DMS53 (cell line): ENCODE results near the gene PIP5K1B.
"Not testable (repeated sequence)": the region's sequence is repeated elsewhere in the genome, so short reads cannot be mapped to it uniquely, and the experiment has no call there.

ENCODE experiments used
- DNase-seq: peaks from one replicate; lab custom pipeline; 2025; lab: John Stamatoyannopoulos, UW

Gene PIP5K1B, protein sequence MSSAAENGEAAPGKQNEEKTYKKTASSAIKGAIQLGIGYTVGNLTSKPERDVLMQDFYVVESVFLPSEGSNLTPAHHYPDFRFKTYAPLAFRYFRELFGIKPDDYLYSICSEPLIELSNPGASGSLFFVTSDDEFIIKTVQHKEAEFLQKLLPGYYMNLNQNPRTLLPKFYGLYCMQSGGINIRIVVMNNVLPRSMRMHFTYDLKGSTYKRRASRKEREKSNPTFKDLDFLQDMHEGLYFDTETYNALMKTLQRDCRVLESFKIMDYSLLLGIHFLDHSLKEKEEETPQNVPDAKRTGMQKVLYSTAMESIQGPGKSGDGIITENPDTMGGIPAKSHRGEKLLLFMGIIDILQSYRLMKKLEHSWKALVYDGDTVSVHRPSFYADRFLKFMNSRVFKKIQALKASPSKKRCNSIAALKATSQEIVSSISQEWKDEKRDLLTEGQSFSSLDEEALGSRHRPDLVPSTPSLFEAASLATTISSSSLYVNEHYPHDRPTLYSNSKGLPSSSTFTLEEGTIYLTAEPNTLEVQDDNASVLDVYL

DNA sequence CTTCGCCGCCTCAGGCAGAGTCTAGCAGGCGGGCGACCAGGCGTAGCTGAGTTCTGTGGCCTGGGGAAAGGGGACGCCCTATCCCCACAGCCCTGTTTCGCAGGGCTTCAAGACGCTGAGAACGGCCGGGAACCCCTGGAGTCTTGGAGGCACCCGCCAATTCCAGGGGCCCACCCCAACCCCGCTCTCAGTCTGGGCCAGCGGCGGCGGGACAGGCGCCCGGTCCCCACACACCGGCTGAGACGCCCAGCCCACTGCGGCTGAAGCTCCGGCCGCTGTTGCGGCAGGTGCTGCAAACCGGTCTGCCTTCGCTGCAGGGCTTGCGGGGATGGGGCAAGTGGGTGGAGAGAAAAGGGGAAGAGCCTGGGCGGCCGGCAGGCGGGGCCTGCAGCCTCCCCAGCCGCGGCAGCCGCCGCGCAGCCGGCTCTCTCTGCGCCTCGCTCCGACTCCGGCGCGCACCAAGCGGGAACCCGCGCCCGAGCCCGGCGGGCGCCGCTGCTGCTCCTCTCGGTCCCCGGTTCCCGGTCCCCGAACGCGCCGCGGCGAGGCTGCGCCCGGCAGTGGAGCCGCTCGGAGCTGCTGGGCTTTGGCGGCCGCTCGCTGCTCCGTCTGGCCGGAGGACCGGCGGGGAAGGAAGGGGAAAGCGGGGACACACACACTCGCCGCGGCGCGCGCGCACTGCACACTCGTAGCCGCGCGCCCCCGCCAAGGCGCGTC, at the start of gene PIP5K1B:
PIP5K1B (plus strand) TSS at position 427 of the 717 bp plus-strand sequence. CDS start 117,375 bp downstream, outside the sequence.
- peak; percentile 92 for DNase-seq

DNA sequence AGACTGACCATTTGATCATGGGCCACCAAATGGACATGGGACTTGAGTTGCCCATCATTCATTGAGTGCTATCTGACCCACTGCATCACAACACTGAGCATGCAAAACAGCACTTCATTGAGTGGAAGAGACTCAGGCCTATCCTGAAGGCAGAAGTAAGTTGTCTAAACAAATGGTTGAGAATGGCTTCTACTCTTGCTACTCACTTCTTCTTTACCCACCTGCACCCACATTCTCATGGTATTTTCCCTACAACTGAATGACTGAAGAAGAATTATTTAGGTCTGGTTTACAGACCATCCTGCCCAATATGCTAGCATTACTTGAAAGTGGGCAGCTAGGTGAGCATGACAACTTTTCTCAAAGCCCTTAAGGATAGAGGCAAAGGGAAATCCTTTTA, 41.0 kb upstream of the PIP5K1B start:
- DNase-seq, result no peak

DNA sequence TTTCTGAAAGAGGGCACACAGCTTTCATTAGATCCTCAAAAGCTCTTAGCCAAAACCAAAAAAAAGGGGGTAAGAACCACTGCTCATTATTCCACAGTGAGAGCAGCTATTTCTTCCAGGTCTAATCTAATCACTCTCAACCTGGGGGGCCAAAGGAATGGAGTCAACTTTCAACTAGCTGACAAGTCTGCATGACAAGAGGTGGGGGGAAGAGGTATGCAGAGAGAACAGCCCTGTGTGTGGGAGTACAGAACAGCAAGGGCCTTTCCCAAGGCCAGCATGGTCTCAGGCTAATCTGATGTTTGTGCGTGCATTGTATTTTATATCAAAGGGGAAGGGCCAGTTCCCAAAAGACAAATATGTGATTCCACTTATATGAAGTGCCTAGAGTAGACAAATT, 36.9 kb upstream of the PIP5K1B start:
- no peak for DNase-seq

DNA sequence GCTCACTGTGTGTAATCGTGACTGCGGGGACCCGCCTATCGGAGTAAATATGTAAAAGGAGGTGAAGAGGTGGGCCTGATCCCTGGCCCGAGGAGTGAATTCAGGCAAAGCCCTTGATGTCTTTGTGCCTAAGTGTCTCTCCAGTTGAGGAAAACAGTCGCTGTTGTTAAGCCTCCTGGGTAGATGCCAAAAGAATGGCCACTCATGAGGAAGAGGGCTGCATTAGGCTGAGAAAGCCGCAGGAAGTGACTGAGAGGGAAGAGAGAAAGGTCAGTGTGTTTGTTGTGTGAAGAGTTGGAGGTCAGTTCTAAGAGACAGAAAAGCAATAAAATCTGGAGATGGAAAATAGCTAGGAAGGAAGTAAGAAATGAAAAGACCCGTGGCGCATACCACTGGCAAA, 35.8 kb upstream of the PIP5K1B start:
- no peak for DNase-seq

DNA sequence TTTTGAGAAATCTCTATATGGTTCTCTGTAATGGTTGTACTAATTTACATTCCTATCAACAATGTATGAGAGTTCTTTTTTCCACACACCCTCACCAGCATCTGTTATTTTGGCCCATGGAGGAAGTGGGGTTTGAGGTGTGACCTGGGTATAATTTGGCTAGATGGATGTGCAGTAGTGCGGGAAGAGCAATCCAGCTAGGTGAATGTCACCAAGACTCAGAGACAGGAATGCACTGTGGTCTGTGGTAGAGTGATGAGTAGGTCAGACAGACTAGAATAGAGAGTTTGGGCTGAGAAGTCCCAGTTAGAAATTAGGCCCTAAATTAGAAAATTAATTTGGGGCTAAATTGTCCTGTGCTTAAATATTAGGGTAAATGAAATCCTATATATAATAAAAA, 32.8 kb upstream of the PIP5K1B start:
- DNase-seq, result no peak

DNA sequence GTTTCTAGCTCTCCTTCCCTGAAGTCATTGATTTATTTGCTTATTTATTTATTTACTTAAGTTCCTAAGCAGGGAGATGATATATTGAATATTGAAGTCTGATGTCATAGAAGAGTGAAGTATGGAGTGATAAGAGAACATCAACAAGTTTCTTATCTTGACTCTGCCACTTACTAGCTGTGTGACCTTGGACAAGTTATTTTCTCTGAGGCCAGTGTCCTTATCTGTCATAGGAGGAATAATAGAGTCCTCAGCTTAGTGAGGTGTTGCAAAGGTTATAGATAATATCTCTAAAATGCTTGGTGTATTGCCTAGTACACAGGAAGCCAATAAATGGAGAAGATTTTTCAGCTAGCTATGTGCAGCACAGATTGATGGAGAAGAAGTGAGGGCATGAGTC, 32.4 kb upstream of the PIP5K1B start:
- DNase-seq, result no peak

DNA sequence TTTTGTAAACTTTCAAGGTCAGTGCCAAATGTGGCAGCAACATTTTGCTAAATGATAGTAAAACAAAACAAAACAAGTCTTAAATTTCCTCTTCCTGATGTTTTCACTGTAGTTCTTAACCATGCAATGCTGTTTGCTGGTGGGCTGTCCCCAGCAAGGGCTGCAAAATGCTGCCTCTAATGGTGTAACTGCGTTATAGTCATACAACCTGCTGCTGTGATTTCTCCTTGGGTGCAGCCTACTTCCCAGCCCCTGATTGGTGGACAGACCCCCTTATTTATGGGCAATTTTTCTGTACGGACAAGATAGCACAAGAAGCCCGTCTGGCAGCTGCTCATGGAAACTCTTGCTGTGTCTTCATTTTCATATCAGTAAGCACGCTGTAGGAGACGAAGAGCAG, 26.6 kb upstream of the PIP5K1B start:
- peak; percentile 3 for DNase-seq

DNA sequence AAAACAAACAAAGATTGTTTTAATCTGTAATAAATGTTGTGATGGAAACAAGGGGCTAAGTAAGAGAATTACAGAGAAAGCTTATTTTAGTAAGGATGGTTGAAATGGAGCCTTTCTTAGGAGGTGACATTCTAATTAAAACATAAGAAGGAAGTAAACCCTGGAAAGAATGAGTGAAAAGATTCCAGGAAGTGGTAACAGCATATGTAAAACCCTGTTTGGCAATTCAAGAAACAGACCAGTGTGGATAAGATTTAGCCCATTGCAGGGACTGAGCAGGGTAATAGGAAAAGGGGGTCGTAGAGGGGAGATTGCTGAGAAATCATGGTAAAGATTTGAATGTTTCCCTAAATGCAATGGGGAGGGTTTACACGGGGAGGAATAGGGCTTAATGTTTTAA, 21.6 kb upstream of the PIP5K1B start:
- no peak for DNase-seq

DNA sequence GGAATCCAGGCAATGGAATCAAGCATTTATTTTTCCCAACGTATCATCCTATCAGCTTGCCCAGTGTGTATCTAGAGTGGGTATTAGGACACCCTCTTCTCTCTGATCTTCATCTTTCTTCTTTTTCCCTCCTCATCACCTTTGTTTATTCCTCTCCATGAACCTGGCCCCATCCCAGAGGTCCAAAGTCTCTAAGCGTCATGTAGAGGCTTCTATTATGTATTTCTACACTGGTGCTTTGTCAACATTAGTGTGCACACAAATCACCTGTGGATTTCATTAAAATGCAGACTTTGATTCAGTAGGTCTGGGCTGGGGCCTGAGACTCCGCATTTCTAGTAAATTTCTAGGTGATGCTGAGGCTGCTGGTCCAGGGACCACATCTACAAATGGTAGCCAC, 19.8 kb upstream of the PIP5K1B start:
- DNase-seq, result no peak

DNA sequence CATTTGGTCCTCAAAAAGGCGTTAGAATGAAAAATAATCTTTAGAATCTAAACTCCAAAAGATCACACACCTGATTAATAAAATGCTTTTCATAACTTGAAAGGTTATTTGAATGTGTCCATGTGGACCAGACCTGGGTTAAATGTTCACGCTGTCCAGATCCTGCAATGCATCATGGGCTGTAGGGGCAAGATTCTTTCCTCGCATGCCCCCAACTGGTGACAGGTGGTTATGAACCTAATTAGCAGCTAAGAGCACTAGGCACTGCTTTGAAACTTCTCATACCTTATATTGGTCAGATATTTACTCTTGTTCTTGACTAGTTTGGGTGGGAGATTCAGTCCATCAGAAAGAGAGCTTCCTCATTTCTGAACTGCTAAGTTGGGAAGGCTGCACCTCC, 19.3 kb upstream of the PIP5K1B start:
- DNase-seq, result peak; percentile 69

DNA sequence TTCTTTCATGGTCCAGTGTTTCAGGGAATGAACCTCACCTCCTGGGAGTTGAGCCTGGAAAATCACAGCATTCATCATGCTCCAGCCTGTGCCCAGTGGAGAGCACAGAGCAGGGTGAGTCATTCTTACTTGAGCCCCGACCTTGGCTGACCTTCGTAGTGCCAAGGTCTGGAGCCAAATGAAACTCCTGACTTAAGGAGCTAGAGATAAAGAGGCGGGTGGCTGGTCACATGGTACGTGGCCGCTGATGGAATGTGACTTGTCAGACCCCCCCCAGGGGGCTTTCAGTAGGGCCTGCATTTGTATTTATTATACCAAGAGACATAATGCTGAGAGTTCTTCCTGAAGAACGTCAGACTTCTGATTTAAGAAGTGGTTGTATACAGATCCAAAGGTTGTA, 15.0 kb upstream of the PIP5K1B start:
- peak; percentile 10 for DNase-seq

DNA sequence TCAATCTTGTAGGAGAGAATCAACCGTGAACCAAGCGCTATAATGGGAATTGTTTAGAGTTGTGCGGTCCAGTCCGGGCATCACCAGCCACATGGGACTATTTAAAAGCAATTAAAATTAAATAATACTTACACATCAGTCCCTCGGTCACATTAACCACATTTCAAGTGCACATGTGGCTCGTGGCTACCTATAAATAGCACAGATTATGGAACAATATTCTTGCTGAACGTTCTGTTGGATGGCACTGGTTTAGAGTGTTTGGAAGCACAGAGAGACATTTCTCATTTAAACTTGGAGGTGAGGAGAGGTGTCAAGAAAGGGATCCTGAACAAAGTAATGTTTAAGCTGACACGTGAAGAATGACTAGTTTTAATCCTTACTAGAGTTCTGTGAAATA, 12.5 kb upstream of the PIP5K1B start:
- DNase-seq, result no peak

DNA sequence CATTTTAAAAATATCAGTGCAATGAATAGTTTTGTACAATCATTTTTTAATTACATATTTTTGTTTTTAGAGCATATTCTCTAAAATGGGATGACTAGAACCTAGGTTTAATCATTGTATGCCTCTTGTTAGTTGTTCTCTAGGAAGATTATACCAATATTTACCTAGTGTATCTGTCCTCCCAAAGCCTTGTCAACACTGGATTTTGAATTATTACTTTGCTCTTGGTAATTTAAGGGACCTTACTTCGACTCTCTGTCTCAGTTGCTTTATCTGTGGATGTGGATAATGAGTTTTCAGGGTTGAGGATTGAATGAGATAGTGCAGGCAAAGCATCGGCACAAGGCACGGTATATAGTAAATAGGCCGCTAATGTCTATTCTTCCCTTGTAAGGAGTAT, 10.9 kb upstream of the PIP5K1B start:
- no peak for DNase-seq

DNA sequence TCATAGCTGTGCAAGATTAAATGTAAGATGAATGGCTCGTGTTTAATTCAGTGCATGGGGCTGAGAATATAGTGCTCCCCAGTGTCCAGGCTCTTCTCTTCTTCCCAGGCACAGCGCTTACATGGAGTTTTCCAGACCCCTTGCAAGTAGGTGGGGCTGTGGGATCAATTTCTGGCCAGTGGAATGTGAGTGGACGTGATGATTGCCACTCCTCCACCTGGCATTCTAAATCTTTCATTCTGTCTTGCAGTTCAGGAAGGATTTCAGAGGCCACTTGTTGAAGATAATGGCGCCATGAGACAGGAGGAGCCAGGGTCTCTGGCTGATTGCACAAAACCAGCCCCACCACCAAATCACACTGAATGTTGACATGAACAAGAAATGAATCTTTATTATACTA, 7.2 kb upstream of the PIP5K1B start:
- DNase-seq, result no peak

DNA sequence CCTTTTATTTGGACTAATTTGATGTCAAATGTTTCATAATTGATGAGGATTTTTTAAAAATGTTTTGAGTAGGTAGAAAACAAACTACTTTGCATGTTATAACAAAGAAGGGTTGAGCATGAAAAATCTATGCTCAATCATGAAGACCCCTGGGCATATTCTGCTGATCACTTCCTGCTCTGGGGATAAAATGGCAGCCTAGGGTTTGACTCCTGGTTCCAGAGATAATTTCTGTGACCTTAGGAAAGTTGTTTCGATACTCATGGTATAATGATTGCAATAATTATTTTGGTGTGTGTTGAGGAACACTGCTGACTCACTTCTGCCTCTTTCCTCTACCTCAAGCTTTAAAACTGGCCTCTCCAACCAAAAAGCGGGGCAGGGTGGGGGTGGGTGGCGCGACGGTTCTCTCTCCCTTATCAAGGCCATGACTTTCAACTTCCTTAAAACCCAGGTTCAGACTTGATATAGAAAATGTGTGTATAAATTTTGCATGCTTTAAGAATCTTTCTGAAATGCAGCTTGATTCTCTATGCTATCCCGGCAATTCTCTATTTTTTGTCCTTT, 6.0 kb upstream of the PIP5K1B start:
- no peak for DNase-seq

DNA sequence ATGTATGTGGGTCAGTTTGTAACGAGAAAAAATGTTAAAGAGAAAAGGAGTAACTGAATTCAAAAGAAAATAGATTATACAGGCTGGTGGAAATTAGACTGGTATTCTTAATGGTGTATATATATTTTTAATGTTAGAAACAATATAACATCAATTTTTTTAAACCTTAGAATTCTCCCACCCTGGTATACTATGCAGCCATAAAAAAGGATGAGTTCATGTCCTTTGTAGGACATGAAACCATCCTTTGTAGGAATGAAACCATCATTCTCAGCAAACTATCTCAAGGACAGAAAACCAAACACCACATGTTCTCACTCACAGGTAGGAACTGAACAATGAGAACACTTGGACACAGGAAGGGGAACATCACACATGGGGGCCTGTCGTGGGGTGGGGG, 5.4 kb upstream of the PIP5K1B start:
- not testable (repeated sequence) for DNase-seq

DNA sequence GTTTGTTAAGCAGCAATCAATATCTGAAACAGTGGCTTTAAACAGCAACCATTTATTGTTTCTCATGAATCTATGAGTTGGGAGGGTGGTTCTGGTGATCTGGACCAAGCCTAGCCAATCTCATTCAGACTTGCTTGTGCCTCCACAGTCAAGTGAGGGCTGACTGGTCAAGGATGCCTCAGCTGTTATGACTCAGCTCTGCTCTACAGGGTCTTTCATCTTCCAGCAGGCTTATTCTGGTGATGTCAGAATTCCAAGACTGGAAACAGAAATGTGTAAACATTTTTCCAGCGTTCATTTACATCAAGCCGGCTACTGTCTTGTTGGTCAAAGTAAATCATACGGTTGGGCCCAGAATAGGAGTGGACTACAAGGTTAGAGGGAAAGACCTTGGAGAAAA, 2.5 kb upstream of the PIP5K1B start:
- DNase-seq, result peak; percentile 22

DNA sequence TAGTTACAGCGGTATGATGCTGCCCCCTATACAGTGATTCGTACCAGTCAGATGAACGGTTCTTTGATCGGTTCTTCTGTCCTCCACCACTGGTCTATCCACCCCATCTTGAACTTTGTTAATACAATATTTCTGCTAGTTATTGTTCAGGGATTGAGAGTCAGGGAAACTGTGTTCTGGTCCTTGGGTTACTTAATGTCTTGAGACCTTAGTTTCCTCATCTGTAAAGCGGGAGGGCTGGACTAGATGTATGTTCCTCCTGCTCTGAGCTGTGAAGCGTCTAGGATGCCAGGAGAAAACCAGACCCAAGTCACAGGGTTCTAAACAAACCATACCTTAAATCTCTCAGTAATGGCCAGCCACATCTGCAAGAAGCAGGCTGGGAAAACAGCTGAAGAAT, 1.4 kb upstream of the PIP5K1B start:
- no peak for DNase-seq

DNA sequence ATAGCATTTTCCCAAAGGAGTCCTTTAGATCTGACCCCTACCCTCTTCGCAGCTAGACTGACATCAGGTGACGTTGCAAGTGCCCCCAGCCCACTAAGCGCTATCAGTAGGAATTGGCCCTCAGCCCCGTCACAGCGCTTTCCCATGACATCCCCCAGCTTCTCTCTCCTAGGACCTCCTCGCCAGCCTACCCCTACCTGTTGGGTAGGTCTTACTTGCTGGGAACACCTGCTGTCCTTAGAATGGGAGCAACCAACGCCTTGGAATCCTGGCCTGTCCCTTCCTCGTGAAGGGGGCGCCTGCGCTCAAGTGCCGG, 584 bp upstream of the PIP5K1B start:
- no peak for DNase-seq

DNA sequence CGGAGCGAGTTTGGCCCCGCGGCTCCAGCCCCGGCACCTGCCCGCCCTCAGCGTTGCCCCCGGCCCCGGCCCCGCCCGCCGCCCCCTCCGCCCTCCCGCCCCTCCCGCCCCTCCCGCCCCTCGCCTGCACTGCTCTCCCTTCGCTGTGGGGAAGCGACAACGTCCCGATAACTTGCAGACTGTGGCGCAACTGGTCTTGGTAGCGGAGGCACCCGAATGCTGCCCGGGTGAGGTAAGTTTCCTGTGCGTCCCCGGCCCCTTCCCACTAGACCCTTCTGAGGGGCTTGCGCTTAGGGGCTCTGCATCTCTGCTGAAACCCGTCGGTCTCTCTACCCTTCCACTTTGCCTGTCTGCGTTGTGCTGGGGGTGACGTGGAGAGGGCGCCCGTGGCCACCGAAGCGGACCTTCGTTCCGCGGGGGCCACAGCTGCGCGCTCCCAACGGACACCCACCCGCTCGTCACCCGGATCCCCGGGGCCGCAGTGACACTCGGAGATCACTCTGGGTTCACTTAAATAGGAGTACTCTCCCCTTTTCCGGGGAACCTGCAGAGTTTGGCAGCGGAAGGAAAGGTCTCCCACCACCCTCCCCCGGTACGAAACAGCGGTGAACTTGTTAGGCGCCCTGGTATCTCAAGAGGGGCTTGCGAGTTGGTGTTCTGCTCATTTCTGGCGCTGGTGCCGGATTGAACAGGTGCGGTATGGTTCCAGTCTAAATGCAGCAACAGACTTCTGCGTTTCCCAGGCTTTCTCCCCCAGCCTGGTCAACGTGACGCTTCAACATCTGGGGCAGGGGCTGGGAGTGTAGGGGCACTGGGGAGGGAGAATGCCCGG, 707 bp downstream of the PIP5K1B start:
- DNase-seq, result peak; percentile 74

DNA sequence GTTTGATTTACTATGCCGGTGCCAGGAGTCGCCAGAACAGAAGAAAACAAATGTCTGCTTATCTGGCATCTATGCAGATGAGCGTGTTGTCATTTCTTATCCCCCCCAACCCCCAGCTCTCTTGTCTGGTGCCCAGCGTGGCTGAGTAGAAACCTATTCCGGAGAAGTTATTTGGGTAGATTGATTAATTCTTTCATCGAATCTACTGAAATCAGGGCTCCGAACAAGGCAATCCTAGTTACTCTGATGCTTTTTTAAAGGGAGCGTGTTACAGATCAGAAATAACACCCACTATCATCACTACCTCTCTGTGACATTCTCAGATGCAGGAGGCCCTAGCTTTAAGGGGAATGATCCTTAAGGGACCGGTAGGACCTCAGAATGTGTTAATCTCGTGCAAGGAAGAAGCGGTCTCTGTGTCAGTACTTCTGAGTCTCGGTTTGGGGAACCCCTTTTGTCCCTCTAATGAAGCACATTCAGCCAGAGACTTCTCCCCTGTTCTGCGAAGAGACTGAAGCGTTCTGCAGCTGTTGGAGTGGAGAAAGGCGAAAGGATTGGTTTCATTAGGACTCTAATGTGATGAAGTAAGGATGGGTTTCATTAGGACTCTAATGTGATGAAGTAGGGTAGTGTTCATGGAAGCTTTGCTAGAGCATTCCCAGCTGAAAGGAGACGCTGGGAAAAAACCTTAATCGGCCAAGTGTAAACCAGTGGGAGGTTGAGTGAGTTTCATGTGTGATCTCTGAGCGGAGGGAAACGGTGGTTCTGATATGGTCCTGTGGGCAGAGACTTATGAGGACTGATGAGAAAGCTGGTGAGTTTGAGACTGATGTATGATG, 1.5 kb downstream of the PIP5K1B start:
- DNase-seq, result peak; percentile 1
